B cell (primary cell): ENCODE data around the gene RNF19B. TPM values are rescaled to one million over a fixed set of nuclear protein-coding genes. Genes with fewer than 3 reads are reported as not detected.

Source experiments
- ATAC-seq: fragments of 200-7000 bp; cut with Tn5 transposase; one replicate; pipeline ENCODE4 v1.10.0; 2021; ENCODE audit warnings: low read depth, mild to moderate bottlenecking, moderate number of reproducible peaks, moderate library complexity
- CTCF ChIA-PET: fragments of 350-600 bp; sonication (Branson Sonifier 250); formaldehyde crosslinking; loops from one replicate; lab custom pipeline; 2021; ENCODE audit warnings: antibody characterized with exemption, inconsistent platforms; lab: Charles Lee
- POLR2A ChIA-PET: fragments of 350-600 bp; sonication (Branson Sonifier 250); formaldehyde crosslinking; loops from one replicate; lab custom pipeline; 2021; ENCODE audit warnings: antibody characterized with exemption; lab: Charles Lee
- DNase-seq: peaks from one replicate; pipeline ENCODE4 v3.0.0; 2013
- H2AFZ ChIP-seq: 2 replicates; pipeline ENCODE4 v1.6.1; 2012; ENCODE audit warnings: mild to moderate bottlenecking, low read depth, low read length; ENCODE audit not compliant: insufficient read depth, poor library complexity, severe bottlenecking
- H3K27ac ChIP-seq, 2 donors: 1 replicate in 1 of 2; 2 replicates in 1 of 2; pipeline ENCODE4 v1.5.1; 2012 to 2013; ENCODE audit warnings: low read length in 2 of 2, mild to moderate bottlenecking in 2 of 2, moderate library complexity in 1 of 2
- H3K27me3 ChIP-seq, 4 experiments: fragments of 200-600 bp in 1 of 4; sonication (generic) in 1 of 4; replicated peaks in 1 of 4; 1 replicate in 2 of 4; 2 replicates in 2 of 4; pipeline versions ENCODE4 v1.6.1 to v1.7.0; 2013 to 2016; ENCODE audit warnings: low read length in 3 of 4, mild to moderate bottlenecking in 2 of 4, mixed read lengths in 1 of 4, moderate library complexity in 1 of 4; ENCODE audit not compliant: insufficient read depth in 4 of 4, control insufficient read depth in 3 of 4; ENCODE audit errors: control extremely low read depth in 1 of 4
- H3K36me3 ChIP-seq, 2 experiments: replicated peaks in 1 of 2; 1 replicate in 1 of 2; 2 replicates in 1 of 2; pipeline versions ENCODE4 v1.6.1 to v1.7.1; 2013; ENCODE audit warnings: low read length in 1 of 2; ENCODE audit not compliant: insufficient read depth in 2 of 2, control insufficient read depth in 1 of 2; ENCODE audit errors: control extremely low read depth in 1 of 2, extremely low read depth in 1 of 2
- H3K4me1 ChIP-seq, 2 donors: fragments of 200-600 bp in 1 of 2; sonication (generic) in 1 of 2; 1 replicate in 1 of 2; 2 replicates in 1 of 2; pipeline versions ENCODE4 v1.5.1 to v1.6.1; 2013 to 2017; ENCODE audit warnings: low read length in 2 of 2; ENCODE audit not compliant: control insufficient read depth in 2 of 2, insufficient read depth in 2 of 2
- H3K4me2 ChIP-seq: replicated peaks from 2 replicates; pipeline ENCODE3; 2012; ENCODE audit warnings: mild to moderate bottlenecking, low read depth, low read length; ENCODE audit not compliant: poor library complexity, severe bottlenecking
- H3K4me3 ChIP-seq, 5 experiments: fragments of 200-600 bp in 1 of 5; sonication (generic) in 1 of 5; 1 replicate in 3 of 5; 2 replicates in 2 of 5; pipeline versions ENCODE4 v1.5.1 to v1.7.0; 2011 to 2016; ENCODE audit warnings: low read length in 4 of 5, mild to moderate bottlenecking in 4 of 5, low read depth in 2 of 5, control low read depth in 1 of 5, moderate library complexity in 1 of 5; ENCODE audit not compliant: insufficient read depth in 1 of 5; ENCODE audit errors: control extremely low read depth in 1 of 5, extremely low read depth in 1 of 5
- H3K79me2 ChIP-seq: fragments of 200-600 bp; sonication (generic); one replicate; pipeline ENCODE4 v1.6.0; 2016; ENCODE audit warnings: low read length; ENCODE audit not compliant: control insufficient read depth, insufficient read depth
- H3K9ac ChIP-seq: fragments of 200-600 bp; sonication (generic); 2 replicates; pipeline ENCODE4 v1.6.1; 2017; ENCODE audit warnings: mild to moderate bottlenecking, low read length, moderate library complexity
- H3K9me3 ChIP-seq, 3 donors: one replicate each; pipeline versions ENCODE4 v1.6.1 to v1.7.1; 2013; ENCODE audit warnings: low read length in 2 of 3; ENCODE audit not compliant: control insufficient read depth in 2 of 3, insufficient read depth in 1 of 3; ENCODE audit errors: control extremely low read depth in 1 of 3
- H4K20me1 ChIP-seq: 2 replicates; pipeline ENCODE4 v1.6.0; 2012; ENCODE audit warnings: mild to moderate bottlenecking, low read length; ENCODE audit not compliant: insufficient read depth, control insufficient read depth, poor library complexity, severe bottlenecking
- H3K27ac Mint-ChIP-seq: one replicate; pipeline ENCODE4 v1.8.0; 2021; ENCODE audit warnings: mixed read lengths
- H3K27me3 Mint-ChIP-seq: one replicate; pipeline ENCODE4 v1.8.0; 2021; ENCODE audit warnings: mixed read lengths
- H3K4me1 Mint-ChIP-seq: one replicate; pipeline ENCODE4 v1.8.0; 2021; ENCODE audit warnings: mixed read lengths
- H3K4me3 Mint-ChIP-seq: one replicate; pipeline ENCODE4 v1.8.0; 2021; ENCODE audit warnings: mixed read lengths
- H3K9me3 Mint-ChIP-seq: one replicate; pipeline ENCODE4 v1.8.0; 2022; ENCODE audit warnings: mixed read lengths; ENCODE audit not compliant: insufficient read depth
- EZH2 ChIP-seq: IDR thresholded peaks from 2 replicates; pipeline ENCODE4 v1.6.1; 2012; ENCODE audit warnings: borderline replicate concordance, low read depth, mild to moderate bottlenecking, moderate library complexity, low read length; ENCODE audit not compliant: insufficient read depth, poor library complexity, severe bottlenecking
- WGBS: methylation state at CpG from one replicate; pipeline ENCODE4 v1.1.5; 2013; ENCODE audit warnings: missing lambda C conversion rate; ENCODE audit not compliant: insufficient coverage; 5-methylcytosine and 5-hydroxymethylcytosine counted together
- intact Hi-C: fragments of 100-400 bp; cut with micrococcal nuclease; formaldehyde crosslinking; loops from one replicate; pipeline ENCODE4 v1.10.0; 2022
- polyA plus RNA-seq: library from polyadenylated mRNA; depleted of rRNA; stranded (reverse); fragments of >200 nt; gene quantifications from 2 replicates; pipeline ENCODE4 v1.2.3, GENCODE V29; 2012
- total RNA-seq, 2 donors: library from RNA; stranded (reverse); fragments of 120-200 nt in 1 of 2; gene quantifications; 1 replicate in 1 of 2; 2 replicates in 1 of 2; pipeline versions ENCODE4 v1.2.3 to v1.2.4, GENCODE V29; 2013 to 2022
- TF ChIP-seq, protein P1 (sequence below): fragments of 200-600 bp; IDR thresholded peaks from one replicate; pipeline ENCODE4 v1.8.0; 2022; ENCODE audit warnings: antibody characterized with exemption, mild to moderate bottlenecking

Gene RNF19B
- total and polyA plus RNA-seq, 2 donors (not counting 1 experiment from before 2014, with no cell fraction given), result 29.9 to 40.3 TPM

DNA sequence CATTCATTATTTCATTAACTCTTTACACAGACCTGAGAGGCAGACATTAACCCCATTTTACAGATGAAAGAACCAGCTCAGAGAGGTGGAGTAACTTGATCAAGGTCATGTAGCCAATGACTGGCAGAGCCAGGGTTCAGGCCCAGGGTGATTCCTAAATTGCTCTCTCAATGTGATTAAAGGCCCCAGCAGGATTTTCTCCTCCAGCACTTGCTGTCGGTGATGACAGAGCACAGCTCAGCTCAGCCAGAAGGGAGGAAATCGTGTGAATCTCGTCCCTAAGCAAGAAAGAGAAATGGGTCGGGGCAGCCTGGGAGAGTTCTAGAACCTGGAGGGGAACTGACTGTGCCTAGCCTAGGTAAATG lies 19.5 kb upstream of the RNF19B start:
- no peak for ATAC-seq

DNA sequence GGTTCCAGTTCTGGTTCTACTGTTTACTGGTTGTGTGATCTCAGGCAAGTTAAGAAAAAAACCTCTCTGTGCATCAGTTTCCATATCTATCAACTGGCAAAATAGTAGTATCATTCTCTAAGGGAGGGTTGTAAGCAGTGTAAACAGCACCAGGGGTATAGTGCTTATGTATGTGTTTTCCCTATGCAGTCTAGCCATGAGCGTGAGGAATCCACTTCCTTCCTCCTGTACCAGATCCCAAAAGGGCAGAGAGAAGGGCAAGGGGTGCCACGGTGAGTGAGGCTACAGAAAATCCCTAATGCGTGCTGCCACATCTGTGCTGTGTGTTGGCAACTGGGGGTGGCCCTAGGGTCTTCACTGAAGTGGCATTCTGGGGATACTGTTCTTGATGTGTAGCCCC lies 18.4 kb upstream of the RNF19B start:
- 100% methylated on average over 1 of the region's 3 CpGs for WGBS
- Histone ChIP-seq H3K27me3 (no peaks in the 10 kb centered on the region), H2AFZ (no peak overlapping the region), H3K4me1 (peaks cover 34 to 44% of the 10 kb centered on the region in 2 donors), H3K79me2 (no peaks in the 10 kb centered on the region), H3K27ac (no peak overlapping the region), H4K20me1 (no peaks in the 10 kb centered on the region), H3K9me3 (peaks cover 0 to 6% (median 0%) of the 10 kb centered on the region in 3 donors), H3K36me3 (no peaks in the 10 kb centered on the region), H3K4me2 (no peak overlapping the region), H3K9ac (no peak overlapping the region), H3K4me3 (no peak overlapping the region)
- TF ChIP-seq EZH2, result no peak
- TF ChIP-seq, protein P1, sequence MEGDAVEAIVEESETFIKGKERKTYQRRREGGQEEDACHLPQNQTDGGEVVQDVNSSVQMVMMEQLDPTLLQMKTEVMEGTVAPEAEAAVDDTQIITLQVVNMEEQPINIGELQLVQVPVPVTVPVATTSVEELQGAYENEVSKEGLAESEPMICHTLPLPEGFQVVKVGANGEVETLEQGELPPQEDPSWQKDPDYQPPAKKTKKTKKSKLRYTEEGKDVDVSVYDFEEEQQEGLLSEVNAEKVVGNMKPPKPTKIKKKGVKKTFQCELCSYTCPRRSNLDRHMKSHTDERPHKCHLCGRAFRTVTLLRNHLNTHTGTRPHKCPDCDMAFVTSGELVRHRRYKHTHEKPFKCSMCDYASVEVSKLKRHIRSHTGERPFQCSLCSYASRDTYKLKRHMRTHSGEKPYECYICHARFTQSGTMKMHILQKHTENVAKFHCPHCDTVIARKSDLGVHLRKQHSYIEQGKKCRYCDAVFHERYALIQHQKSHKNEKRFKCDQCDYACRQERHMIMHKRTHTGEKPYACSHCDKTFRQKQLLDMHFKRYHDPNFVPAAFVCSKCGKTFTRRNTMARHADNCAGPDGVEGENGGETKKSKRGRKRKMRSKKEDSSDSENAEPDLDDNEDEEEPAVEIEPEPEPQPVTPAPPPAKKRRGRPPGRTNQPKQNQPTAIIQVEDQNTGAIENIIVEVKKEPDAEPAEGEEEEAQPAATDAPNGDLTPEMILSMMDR, result no peak
- ATAC-seq (no peak), DNase-seq (no peak)
- Mint-ChIP-seq H3K27me3 (no peaks in the 10 kb centered on the region), H3K4me1 (peaks cover 45% of the 10 kb centered on the region), H3K4me3 (no peak overlapping the region), H3K9me3 (no peaks in the 10 kb centered on the region), H3K27ac (peak overlapping the region; percentile 10)
- intact Hi-C loops, result no loop called here
- ChIA-PET CTCF (no interaction called here), POLR2A (interaction anchor here (0.9 kb wide), 1 partner anchor 10 kb away, joined by 3 read pairs; no protein-coding TSS in a partner anchor)

More for the DNA sequence above, 19.5 kb upstream of the RNF19B start:
- no peak overlapping the region for H3K27ac ChIP-seq
- H3K36me3 ChIP-seq, result no peaks in the 10 kb centered on the region
- Mint-ChIP-seq H3K27ac (peak overlapping the region; percentile 20), H3K27me3 (no peaks in the 10 kb centered on the region), H3K4me3 (no peak overlapping the region), H3K4me1 (peaks cover 48% of the 10 kb centered on the region), H3K9me3 (no peaks in the 10 kb centered on the region)
- H3K27me3 ChIP-seq, result no peaks in the 10 kb centered on the region
- no peak overlapping the region for H3K9ac ChIP-seq
- H3K4me3 ChIP-seq, result no peak overlapping the region
- ChIA-PET POLR2A (interaction anchor here (0.9 kb wide), 1 partner anchor 8 kb away, joined by 3 read pairs; no protein-coding TSS in a partner anchor), CTCF (interaction anchor here (1.0 to 1.5 kb wide), 3 partner anchors 10 to 71 kb away, joined by 3 to 4 read pairs (median 3); no protein-coding TSS in a partner anchor)
- intact Hi-C loops, result no loop called here
- peaks cover 38 to 47% of the 10 kb centered on the region in 2 donors for H3K4me1 ChIP-seq
- H3K4me2 ChIP-seq, result no peak overlapping the region
- 83% methylated on average over 3 of the region's 4 CpGs for WGBS
- no peak overlapping the region for H2AFZ ChIP-seq
- DNase-seq, result no peak
- H3K9me3 ChIP-seq, result peaks cover 0 to 6% (median 0%) of the 10 kb centered on the region in 3 donors
- TF ChIP-seq, protein P1, result no peak
- TF ChIP-seq EZH2, result no peak
- no peaks in the 10 kb centered on the region for H3K79me2 ChIP-seq
- H4K20me1 ChIP-seq, result no peaks in the 10 kb centered on the region
